ENCODE data around the gene TNIP3. TPM values are rescaled to one million over a fixed set of nuclear protein-coding genes. Genes with fewer than 3 reads are reported as not detected.

TNIP3 gene
- total RNA-seq, 1 donor from 2014 or later: not detected

- peaks cover 4% of the 10 kb centered on the region for H3K9me3 Mint-ChIP-seq (ENCODE audit: low read depth)
- DNase-seq (ENCODE audit: low spot score, unreplicated experiment): no peak
- no peaks in the 10 kb centered on the region for H3K4me1 Mint-ChIP-seq (ENCODE audit: low read depth)
- no peak overlapping the region for H3K4me3 Mint-ChIP-seq (ENCODE audit: low read depth)
- H3K27ac Mint-ChIP-seq: no peak overlapping the region
- H3K36me3 Mint-ChIP-seq (ENCODE audit: insufficient read depth): no peaks in the 10 kb centered on the region
- no peaks in the 10 kb centered on the region for H3K27me3 Mint-ChIP-seq
- no peak for TF ChIP-seq CTCF (IDR thresholded peaks at IDR 0.05; ENCODE audit: unreplicated experiment)
Observed at GRCh38 chr4:121091941-121092340, 72.2 kb downstream of the TNIP3 start.

- DNase-seq (ENCODE audit: low spot score, unreplicated experiment): no peak
- H3K4me1 Mint-ChIP-seq (ENCODE audit: low read depth): no peaks in the 10 kb centered on the region
- H3K27me3 Mint-ChIP-seq: no peaks in the 10 kb centered on the region
- no peak overlapping the region for H3K27ac Mint-ChIP-seq
- no peak overlapping the region for H3K4me3 Mint-ChIP-seq (ENCODE audit: low read depth)
- H3K9me3 Mint-ChIP-seq (ENCODE audit: low read depth): peaks cover 8% of the 10 kb centered on the region
- H3K36me3 Mint-ChIP-seq (ENCODE audit: insufficient read depth): no peaks in the 10 kb centered on the region
- TF ChIP-seq CTCF (IDR thresholded peaks at IDR 0.05; ENCODE audit: unreplicated experiment): no peak
Observed at GRCh38 chr4:121088867-121089266, 75.3 kb downstream of the TNIP3 start.

Other genes with a start within 250 kb of the TNIP3 start
- gene PRDM5, start 241.6 kb downstream of the TNIP3 start, total RNA-seq: 18.9 and 24.1 TPM in 2 replicates
- 0.34 and 0.67 TPM in 2 replicates for gene NDNF, start 91.8 kb downstream of the TNIP3 start, total RNA-seq
- not detected in 2 replicates for gene QRFPR, start 216.7 kb upstream of the TNIP3 start, total RNA-seq